Trophoblast cell (in vitro differentiated cells and primary cell): ENCODE measurements around the gene CRELD2.
A peak's percentile ranks its signal among the peaks of the same experiment; 100 is the strongest.

Experiments used
- DNase-seq, 2 donors: peaks; one replicate each; pipeline ENCODE4 v3.0.0-alpha.2; 2016
- H2AFZ ChIP-seq: 2 replicates; pipeline ENCODE4 v1.6.1; 2013; ENCODE audit warnings: low read length, moderate library complexity, mild to moderate bottlenecking; ENCODE audit not compliant: insufficient read depth, poor library complexity
- H2AK5ac ChIP-seq: 2 replicates; pipeline ENCODE4 v1.6.1; 2013; ENCODE audit warnings: mild to moderate bottlenecking, low read length
- H2BK120ac ChIP-seq: 2 replicates; pipeline ENCODE4 v1.6.1; 2013; ENCODE audit warnings: low read length, mild to moderate bottlenecking, moderate library complexity; ENCODE audit not compliant: insufficient read depth, poor library complexity
- H2BK12ac ChIP-seq: 2 replicates; pipeline ENCODE4 v1.6.1; 2013; ENCODE audit warnings: mild to moderate bottlenecking, low read length, moderate library complexity
- H2BK5ac ChIP-seq: 2 replicates; pipeline ENCODE4 v1.6.1; 2013; ENCODE audit warnings: low read length, low read depth, moderate library complexity, mild to moderate bottlenecking; ENCODE audit not compliant: poor library complexity
- H3K14ac ChIP-seq: 2 replicates; pipeline ENCODE4 v1.6.1; 2013; ENCODE audit warnings: mild to moderate bottlenecking, low read length
- H3K18ac ChIP-seq: 2 replicates; pipeline ENCODE4 v1.6.1; 2013; ENCODE audit warnings: mild to moderate bottlenecking, low read length
- H3K23ac ChIP-seq: 2 replicates; pipeline ENCODE4 v1.6.1; 2013; ENCODE audit warnings: low read length
- H3K27ac ChIP-seq: 2 replicates; pipeline ENCODE4 v1.5.1; 2013; ENCODE audit warnings: low read depth, mild to moderate bottlenecking, inconsistent platforms, low read length, moderate library complexity
- H3K27me3 ChIP-seq: 2 replicates; pipeline ENCODE4 v1.6.1; 2013; ENCODE audit warnings: inconsistent platforms, mild to moderate bottlenecking, low read length, moderate library complexity; ENCODE audit not compliant: insufficient read depth
- H3K36me3 ChIP-seq, 2 experiments: 1 replicate in 1 of 2; 2 replicates in 1 of 2; pipeline ENCODE4 v1.6.1; 2013; ENCODE audit warnings: low read length in 2 of 2, mild to moderate bottlenecking in 2 of 2, moderate library complexity in 1 of 2; ENCODE audit not compliant: insufficient read depth in 2 of 2, control insufficient read depth in 1 of 2
- H3K4ac ChIP-seq: 2 replicates; pipeline ENCODE4 v1.6.1; 2013; ENCODE audit warnings: low read depth, mild to moderate bottlenecking, low read length, moderate library complexity
- H3K4me1 ChIP-seq, 2 experiments: 1 replicate in 1 of 2; 2 replicates in 1 of 2; pipeline ENCODE4 v1.6.1; 2013; ENCODE audit warnings: low read length in 2 of 2, mild to moderate bottlenecking in 2 of 2, moderate library complexity in 1 of 2; ENCODE audit not compliant: insufficient read depth in 2 of 2, control insufficient read depth in 1 of 2
- H3K4me2 ChIP-seq: 2 replicates; pipeline ENCODE4 v1.6.1; 2013; ENCODE audit warnings: inconsistent platforms, mild to moderate bottlenecking, low read length, moderate library complexity
- H3K4me3 ChIP-seq: 2 replicates; pipeline ENCODE4 v1.5.1; 2013; ENCODE audit warnings: mild to moderate bottlenecking, low read depth, low read length, inconsistent platforms
- H3K79me1 ChIP-seq: one replicate; pipeline ENCODE4 v1.6.1; 2013; ENCODE audit warnings: low read length
- H3K79me2 ChIP-seq: 2 replicates; pipeline ENCODE4 v1.6.1; 2013; ENCODE audit warnings: low read length, mild to moderate bottlenecking; ENCODE audit not compliant: control insufficient read depth, insufficient read depth, poor library complexity
- H3K9ac ChIP-seq: 2 replicates; pipeline ENCODE4 v1.6.1; 2013; ENCODE audit warnings: mild to moderate bottlenecking, low read length
- H3K9me3 ChIP-seq: 2 replicates; pipeline ENCODE4 v1.6.1; 2013; ENCODE audit warnings: low read depth, mild to moderate bottlenecking, control low read depth, inconsistent platforms, low read length; ENCODE audit not compliant: insufficient read depth
- H4K12ac ChIP-seq: 2 replicates; pipeline ENCODE4 v1.6.1; 2013; ENCODE audit warnings: low read depth, mild to moderate bottlenecking, low read length, moderate library complexity
- H4K8ac ChIP-seq: 2 replicates; pipeline ENCODE4 v1.6.1; 2013; ENCODE audit warnings: low read depth, mild to moderate bottlenecking, low read length, moderate library complexity
- H4K91ac ChIP-seq: one replicate; pipeline ENCODE4 v1.6.1; 2013; ENCODE audit warnings: low read depth, mild to moderate bottlenecking, low read length, moderate library complexity
- WGBS: extraction: QIAGEN DNeasy Blood & Tissue Kit; methylation state at CpG from one replicate; pipeline ENCODE4 v1.1.7; 2013; ENCODE audit warnings: missing lambda C conversion rate; ENCODE audit not compliant: insufficient read length, insufficient coverage; ENCODE audit errors: extremely low coverage; 5-methylcytosine and 5-hydroxymethylcytosine counted together

The CRELD2 gene

DNA sequence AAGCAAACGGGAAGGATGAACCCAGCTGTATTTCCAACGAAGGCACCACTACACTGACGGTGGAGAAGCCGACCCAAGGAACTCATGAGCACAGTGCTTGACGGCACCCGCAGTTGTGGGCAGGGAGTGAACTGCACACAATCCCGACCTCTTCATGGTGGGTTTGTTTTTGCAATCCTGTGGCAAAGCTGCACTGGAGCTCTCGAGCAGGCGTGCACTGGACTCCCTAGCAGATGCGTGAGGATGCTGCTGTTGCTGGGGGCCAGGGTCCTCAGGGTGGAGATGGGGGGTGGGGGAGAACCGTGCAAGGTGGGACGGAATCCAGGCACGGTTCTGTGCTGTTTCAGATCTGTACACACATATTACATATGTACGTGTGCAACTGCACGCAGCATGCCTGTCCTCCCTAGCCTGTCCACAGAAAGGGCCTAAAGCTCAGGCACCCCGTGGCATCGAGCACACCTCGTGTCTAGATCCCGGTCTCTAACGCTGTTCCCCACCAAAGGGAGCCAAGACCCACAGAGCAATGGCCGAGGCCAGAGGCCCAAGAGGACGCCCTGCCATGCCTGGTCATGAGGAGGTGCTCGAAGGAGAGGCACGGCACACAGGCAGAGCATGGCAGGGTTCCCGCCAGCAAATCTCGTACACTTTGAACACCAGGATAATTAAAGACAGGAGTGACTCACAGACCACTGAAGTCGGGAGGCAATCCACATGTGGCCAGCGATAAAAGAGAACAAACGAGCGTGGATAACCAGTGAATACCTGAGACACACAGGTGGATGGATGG lies 17.8 kb upstream of the CRELD2 start:
- Histone ChIP-seq H3K4ac (no peak overlapping the region), H3K9ac (no peak overlapping the region), H2BK5ac (no peak overlapping the region), H4K8ac (no peak overlapping the region), H3K14ac (no peak overlapping the region), H3K4me3 (no peak overlapping the region), H2BK12ac (no peak overlapping the region), H4K12ac (no peak overlapping the region), H2AFZ (no peak overlapping the region), H4K91ac (no peak overlapping the region), H3K23ac (no peak overlapping the region), H3K79me2 (no peaks in the 10 kb centered on the region), H2BK120ac (no peak overlapping the region), H2AK5ac (no peak overlapping the region), H3K79me1 (no peaks in the 10 kb centered on the region), H3K27ac (no peak overlapping the region), H3K4me2 (no peak overlapping the region), H3K18ac (no peak overlapping the region), H3K4me1 (no peaks in the 10 kb centered on the region), H3K9me3 (peaks cover 16% of the 10 kb centered on the region), H3K27me3 (no peaks in the 10 kb centered on the region), H3K36me3 (peaks cover 15 to 26% of the 10 kb centered on the region in 2 experiments)
- no CpG with 5 or more reads among the region's 30 CpGs for WGBS
- DNase-seq: no peak

DNA sequence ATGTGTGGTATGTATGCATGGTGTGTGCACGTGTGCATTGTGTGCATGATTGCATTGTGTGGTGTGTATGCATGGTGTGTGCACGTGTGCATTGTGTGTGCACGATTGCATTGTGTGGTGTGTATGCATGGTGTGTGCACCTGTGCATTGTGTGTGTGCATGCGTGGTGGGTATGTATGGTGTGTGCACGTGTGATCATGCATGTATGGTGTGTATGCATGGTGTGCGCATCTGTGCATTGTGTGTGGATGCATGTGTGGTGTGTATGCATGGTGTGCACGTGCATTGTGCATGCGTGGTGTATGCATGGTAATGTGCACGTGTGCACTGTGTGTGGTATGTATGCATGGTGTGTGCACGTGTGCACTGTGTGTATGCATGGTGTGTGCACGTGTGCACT lies 17.0 kb upstream of the CRELD2 start:
- Histone ChIP-seq H2BK120ac (no peak overlapping the region), H3K23ac (peak overlapping the region; percentile 3), H3K9me3 (peaks cover 16% of the 10 kb centered on the region), H3K4ac (no peak overlapping the region), H3K4me2 (no peak overlapping the region), H4K91ac (no peak overlapping the region), H3K4me3 (peak overlapping the region; percentile 56), H3K9ac (no peak overlapping the region), H3K18ac (no peak overlapping the region), H4K8ac (no peak overlapping the region), H3K14ac (no peak overlapping the region), H3K36me3 (peaks cover 15 to 26% of the 10 kb centered on the region in 2 experiments), H4K12ac (no peak overlapping the region), H2AFZ (no peak overlapping the region), H3K27ac (no peak overlapping the region), H2BK5ac (no peak overlapping the region), H2BK12ac (no peak overlapping the region), H3K79me1 (no peaks in the 10 kb centered on the region), H3K27me3 (no peaks in the 10 kb centered on the region), H3K79me2 (no peaks in the 10 kb centered on the region), H2AK5ac (no peak overlapping the region), H3K4me1 (no peaks in the 10 kb centered on the region)
- DNase-seq: no peak
- no CpG with 5 or more reads among the region's 11 CpGs for WGBS

DNA sequence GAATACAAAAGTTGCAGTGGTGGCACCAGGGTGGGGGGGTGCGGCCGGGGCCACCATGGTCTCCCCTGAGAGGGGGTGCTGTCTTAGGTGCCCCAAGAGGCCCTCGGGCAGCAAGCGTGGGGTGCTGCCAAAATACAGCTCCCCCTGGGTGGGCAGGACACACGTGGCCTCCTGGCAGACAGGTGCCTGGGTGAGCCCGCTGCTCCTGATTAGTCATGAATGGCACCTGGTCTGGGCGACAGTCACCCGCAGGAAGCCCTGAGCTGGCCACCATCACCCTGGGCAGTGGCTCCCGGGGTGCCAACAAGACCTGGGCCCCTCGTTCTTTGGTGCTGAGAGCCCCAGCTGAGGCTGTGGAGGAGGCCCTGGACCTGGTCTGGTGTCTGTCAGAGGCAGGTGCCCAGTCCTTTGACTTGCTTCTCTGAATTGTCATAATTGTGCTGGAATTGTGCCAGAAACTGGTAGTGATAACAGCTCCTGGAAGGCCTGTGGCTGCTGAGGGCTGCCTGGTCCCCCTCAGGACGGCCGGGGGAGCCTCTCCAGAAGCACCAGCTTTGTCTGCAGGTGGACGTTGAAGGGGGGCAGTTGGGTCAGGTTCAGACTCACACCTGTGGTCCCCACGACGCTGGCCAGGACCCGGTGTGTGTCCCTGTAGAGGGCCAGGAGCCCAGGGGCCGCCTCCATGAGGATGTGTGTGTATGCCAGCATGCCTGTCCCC lies 15.0 kb upstream of the CRELD2 start:
- H2AK5ac ChIP-seq: no peak overlapping the region
- WGBS: no CpG with 5 or more reads among the region's 17 CpGs
- H2BK12ac ChIP-seq: no peak overlapping the region
- H3K4me3 ChIP-seq: no peak overlapping the region
- no peaks in the 10 kb centered on the region for H3K4me1 ChIP-seq
- H3K27me3 ChIP-seq: no peaks in the 10 kb centered on the region
- no peak overlapping the region for H4K91ac ChIP-seq
- no peak overlapping the region for H3K23ac ChIP-seq
- H2BK5ac ChIP-seq: no peak overlapping the region
- H3K27ac ChIP-seq: no peak overlapping the region
- H3K14ac ChIP-seq: no peak overlapping the region
- no peak overlapping the region for H3K9ac ChIP-seq
- H3K4me2 ChIP-seq: no peak overlapping the region
- no peak overlapping the region for H4K12ac ChIP-seq
- DNase-seq: no peak
- no peak overlapping the region for H3K18ac ChIP-seq
- H3K79me1 ChIP-seq: no peaks in the 10 kb centered on the region
- no peak overlapping the region for H4K8ac ChIP-seq
- H3K79me2 ChIP-seq: no peaks in the 10 kb centered on the region
- H3K36me3 ChIP-seq: peaks cover 26 to 41% of the 10 kb centered on the region in 2 experiments
- peaks cover 16% of the 10 kb centered on the region for H3K9me3 ChIP-seq
- H2AFZ ChIP-seq: no peak overlapping the region
- H2BK120ac ChIP-seq: no peak overlapping the region
- H3K4ac ChIP-seq: no peak overlapping the region

DNA sequence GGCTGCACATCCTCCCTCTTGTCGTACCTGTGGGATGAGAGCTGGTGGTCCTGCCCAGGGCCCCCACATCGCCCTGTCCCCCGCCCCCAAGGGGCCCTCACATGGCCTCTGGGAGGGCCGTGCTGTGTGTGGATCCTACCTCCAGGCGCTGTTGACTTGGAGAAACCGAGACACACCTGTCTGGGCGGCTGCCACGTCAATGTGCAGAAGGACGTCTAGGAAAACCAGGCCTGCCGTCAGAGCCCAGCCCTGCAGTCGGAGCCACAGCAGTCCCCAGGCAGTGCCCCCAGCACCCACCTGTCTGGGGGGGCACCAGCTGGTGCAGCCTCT lies 14.4 kb upstream of the CRELD2 start:
- Histone ChIP-seq H3K18ac (no peak overlapping the region), H2AK5ac (no peak overlapping the region), H3K79me2 (no peaks in the 10 kb centered on the region), H2BK5ac (no peak overlapping the region), H4K12ac (no peak overlapping the region), H3K9me3 (peaks cover 16% of the 10 kb centered on the region), H3K14ac (no peak overlapping the region), H2AFZ (no peak overlapping the region), H3K9ac (no peak overlapping the region), H3K4me2 (no peak overlapping the region), H3K27ac (no peak overlapping the region), H3K4me1 (no peaks in the 10 kb centered on the region), H3K27me3 (no peaks in the 10 kb centered on the region), H3K4me3 (no peak overlapping the region), H3K79me1 (no peaks in the 10 kb centered on the region), H2BK120ac (no peak overlapping the region), H4K91ac (no peak overlapping the region), H3K23ac (no peak overlapping the region), H3K4ac (no peak overlapping the region), H4K8ac (no peak overlapping the region), H2BK12ac (no peak overlapping the region), H3K36me3 (peaks cover 27 to 44% of the 10 kb centered on the region in 2 experiments)
- no peak for DNase-seq
- WGBS: no CpG with 5 or more reads among the region's 11 CpGs
